Fibroblast of the aortic adventitia (primary cell): ENCODE results near the gene THRB. TPM values are rescaled to one million over a fixed set of nuclear protein-coding genes. Genes with fewer than 3 reads are reported as not detected.

Experiments
- DNase-seq: peaks from one replicate; pipeline ENCODE4 v3.0.0-alpha.2; 2010; ENCODE audit warnings: low read depth
- H3K4me3 ChIP-seq: 2 replicates; pipeline ENCODE4 v1.5.1; 2011; ENCODE audit warnings: low read depth, mild to moderate bottlenecking, control low read depth, low read length, moderate library complexity
- total RNA-seq: library from RNA; depleted of rRNA; stranded (reverse); fragments of >200 nt; gene quantifications from 2 replicates; pipeline ENCODE4 v1.2.3, GENCODE V29; 2012; ENCODE audit warnings: low replicate concordance
- TF ChIP-seq, protein P1 (sequence below): IDR thresholded peaks from 2 replicates; pipeline ENCODE4 v1.5.1; 2011; ENCODE audit warnings: mild to moderate bottlenecking, low read length, control low read depth, inconsistent platforms; ENCODE audit not compliant: insufficient read depth

The THRB gene
- total RNA-seq, 1 donor = 4.7 TPM

- TF ChIP-seq, protein P1, sequence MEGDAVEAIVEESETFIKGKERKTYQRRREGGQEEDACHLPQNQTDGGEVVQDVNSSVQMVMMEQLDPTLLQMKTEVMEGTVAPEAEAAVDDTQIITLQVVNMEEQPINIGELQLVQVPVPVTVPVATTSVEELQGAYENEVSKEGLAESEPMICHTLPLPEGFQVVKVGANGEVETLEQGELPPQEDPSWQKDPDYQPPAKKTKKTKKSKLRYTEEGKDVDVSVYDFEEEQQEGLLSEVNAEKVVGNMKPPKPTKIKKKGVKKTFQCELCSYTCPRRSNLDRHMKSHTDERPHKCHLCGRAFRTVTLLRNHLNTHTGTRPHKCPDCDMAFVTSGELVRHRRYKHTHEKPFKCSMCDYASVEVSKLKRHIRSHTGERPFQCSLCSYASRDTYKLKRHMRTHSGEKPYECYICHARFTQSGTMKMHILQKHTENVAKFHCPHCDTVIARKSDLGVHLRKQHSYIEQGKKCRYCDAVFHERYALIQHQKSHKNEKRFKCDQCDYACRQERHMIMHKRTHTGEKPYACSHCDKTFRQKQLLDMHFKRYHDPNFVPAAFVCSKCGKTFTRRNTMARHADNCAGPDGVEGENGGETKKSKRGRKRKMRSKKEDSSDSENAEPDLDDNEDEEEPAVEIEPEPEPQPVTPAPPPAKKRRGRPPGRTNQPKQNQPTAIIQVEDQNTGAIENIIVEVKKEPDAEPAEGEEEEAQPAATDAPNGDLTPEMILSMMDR = no peak
- no peak overlapping the region for H3K4me3 ChIP-seq
- DNase-seq = no peak
Measured at GRCh38 chr3:24197809-24198208, 296.8 kb downstream of the THRB start.

DNA sequence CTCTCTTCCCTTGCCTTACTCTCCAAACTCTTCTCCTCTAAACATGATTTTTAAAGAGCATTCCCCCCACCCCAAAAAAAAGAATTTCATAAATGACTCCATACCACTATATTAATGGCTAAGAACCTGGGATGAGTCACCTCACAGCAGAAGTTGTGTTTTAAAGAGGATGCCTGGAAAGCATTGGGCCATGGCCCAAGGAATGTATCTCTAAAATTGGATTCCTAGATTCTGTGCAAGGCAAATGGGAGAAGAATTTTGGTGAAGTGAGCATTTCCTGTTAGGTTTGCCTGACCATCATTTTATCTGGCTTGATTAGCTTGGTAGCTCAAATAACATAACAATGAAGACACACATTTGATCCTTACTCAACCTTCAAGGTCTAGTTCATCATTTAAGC, 298.1 kb downstream of the THRB start:
- DNase-seq = peak; percentile 62
- TF ChIP-seq, protein P1 = no peak
- H3K4me3 ChIP-seq = no peak overlapping the region

GRCh38 chr3:24195504-24196230, 299.0 kb downstream of the THRB start:
- TF ChIP-seq, protein P1 = no peak
- no peak for DNase-seq
- no peak overlapping the region for H3K4me3 ChIP-seq

- DNase-seq = no peak
- TF ChIP-seq, protein P1 = no peak
- no peak overlapping the region for H3K4me3 ChIP-seq
Measured at GRCh38 chr3:24192469-24193056, 302.1 kb downstream of the THRB start.

GRCh38 chr3:24191801-24192403, 302.7 kb downstream of the THRB start:
- TF ChIP-seq, protein P1 = no peak
- no peak overlapping the region for H3K4me3 ChIP-seq
- no peak for DNase-seq

DNA sequence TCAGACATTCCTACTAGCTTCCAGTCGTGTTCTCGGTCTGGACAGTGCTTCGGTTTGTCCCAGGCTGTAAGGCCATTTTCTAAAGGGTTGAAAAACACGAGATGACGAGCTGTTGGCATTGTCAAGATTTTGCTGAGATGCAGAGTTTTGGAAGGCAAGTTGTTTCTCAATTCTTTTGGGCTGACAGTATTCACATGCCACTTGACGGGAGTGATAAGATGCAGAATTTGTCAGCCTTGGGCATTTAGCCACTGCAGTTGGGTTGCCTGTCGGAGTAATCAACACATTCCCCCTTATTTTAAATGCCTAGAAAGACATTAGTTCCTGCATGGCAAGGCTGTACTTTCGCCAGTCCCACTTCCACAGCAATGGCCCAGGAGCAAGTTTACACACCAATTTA, 304.4 kb downstream of the THRB start:
- no peak for DNase-seq
- no peak overlapping the region for H3K4me3 ChIP-seq
- TF ChIP-seq, protein P1 = no peak
